ENCODE results near the gene RASSF5.

The RASSF5 gene

DNA sequence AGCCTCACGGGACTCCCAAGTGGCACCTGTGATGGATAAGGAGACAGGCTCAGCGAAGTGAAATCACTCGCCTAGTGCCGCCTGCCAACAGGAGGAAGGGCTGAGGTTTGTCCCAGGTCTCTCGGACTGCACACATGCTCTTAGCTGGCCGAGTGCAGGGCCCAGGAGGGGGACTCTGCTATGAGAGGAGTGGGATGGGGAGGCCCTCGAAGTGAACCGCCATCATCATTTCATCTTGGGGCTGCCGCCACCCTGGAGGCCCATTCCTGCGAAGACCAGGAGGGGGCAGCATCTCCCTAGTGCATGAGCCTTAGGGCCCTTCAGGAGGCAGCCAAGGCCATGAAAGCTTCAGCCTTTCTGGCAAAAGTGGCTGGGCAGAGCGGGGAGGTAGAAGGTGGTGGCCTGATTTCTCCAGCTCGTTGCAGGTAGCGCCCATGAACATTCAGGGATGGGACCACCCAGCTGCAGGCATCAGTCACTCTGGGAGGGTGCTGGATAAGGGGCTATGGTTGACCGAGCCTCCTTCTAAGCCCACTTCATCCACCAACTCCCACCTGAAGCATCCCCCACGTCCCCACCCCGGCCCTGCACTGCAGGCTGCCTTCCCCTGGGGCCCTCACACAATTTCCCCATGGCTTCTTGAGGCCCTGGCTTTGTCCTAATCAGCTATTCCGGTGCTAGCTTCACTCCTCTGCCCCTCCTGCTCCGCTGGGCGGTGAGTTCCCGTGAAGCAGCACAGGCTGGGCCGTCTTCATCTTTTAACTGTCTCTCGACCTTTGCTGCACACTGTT lies 17.2 kb upstream of the RASSF5 start:
- H3K4me3 ChIP-seq (ENCODE audit: low read depth, low read length), result no peak overlapping the region
- TF ChIP-seq, protein P1, sequence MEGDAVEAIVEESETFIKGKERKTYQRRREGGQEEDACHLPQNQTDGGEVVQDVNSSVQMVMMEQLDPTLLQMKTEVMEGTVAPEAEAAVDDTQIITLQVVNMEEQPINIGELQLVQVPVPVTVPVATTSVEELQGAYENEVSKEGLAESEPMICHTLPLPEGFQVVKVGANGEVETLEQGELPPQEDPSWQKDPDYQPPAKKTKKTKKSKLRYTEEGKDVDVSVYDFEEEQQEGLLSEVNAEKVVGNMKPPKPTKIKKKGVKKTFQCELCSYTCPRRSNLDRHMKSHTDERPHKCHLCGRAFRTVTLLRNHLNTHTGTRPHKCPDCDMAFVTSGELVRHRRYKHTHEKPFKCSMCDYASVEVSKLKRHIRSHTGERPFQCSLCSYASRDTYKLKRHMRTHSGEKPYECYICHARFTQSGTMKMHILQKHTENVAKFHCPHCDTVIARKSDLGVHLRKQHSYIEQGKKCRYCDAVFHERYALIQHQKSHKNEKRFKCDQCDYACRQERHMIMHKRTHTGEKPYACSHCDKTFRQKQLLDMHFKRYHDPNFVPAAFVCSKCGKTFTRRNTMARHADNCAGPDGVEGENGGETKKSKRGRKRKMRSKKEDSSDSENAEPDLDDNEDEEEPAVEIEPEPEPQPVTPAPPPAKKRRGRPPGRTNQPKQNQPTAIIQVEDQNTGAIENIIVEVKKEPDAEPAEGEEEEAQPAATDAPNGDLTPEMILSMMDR (IDR thresholded peaks at IDR 0.05; ENCODE audit: low read depth, low read length, missing control alignments), result peak; percentile 94
- DNase-seq (ENCODE audit: low read depth), result no peak

DNA sequence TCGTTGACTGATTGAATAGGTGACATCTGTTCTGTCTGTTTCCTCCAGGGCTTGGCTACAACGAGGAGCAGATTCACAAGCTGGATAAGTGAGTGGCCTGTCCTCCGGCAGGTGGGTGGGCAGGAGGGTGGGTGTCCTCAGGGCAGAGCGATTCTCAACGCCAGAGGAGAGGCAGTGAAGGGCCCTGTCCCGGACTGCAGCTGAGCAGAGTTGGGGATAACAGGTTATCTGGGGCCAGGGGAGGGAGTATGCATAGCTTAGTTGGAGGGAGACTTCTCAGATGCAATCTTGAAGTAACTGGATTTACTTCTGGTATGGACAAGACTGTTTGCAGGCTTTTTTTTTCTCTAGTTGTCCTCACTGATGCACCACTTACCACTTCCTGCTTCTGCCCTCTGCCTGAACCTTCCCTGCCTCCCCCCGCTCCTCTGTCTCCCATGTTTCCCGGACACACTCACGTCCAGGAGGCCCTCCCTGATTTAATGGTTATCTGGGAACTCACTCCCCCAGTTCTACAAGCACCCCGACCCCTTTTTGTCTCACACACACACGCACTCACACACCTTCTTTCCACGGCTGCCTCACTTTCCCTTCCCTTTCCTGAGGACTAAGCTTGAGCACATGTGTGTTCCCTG lies 16.4 kb upstream of the RASSF5 start:
- no peak overlapping the region for H3K4me3 ChIP-seq (ENCODE audit: low read depth, low read length)
- TF ChIP-seq, protein P1 (IDR thresholded peaks at IDR 0.05; ENCODE audit: low read depth, low read length, missing control alignments), result no peak
- DNase-seq (ENCODE audit: low read depth), result no peak

DNA sequence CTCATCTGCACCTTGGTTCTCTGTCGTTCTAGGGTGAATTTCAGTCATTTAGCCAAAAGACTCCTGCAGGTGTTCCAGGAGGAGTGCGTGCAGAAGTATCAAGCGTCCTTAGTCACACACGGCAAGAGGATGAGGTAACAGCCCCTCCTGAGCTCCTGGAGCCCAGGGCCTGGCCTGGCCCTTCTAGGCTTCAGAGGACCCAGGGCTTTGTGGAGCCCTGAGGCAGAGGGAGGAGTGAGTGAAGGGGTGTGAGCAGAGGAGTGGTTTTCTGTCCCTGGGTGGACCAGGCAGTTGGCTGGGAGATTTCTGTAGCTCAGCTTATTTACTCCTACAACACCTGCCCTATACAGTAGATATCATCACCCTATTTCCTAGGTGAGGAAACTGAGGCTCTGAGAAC lies 15.7 kb upstream of the RASSF5 start:
- no peak for DNase-seq (ENCODE audit: low read depth)
- no peak overlapping the region for H3K4me3 ChIP-seq (ENCODE audit: low read depth, low read length)
- TF ChIP-seq, protein P1 (IDR thresholded peaks at IDR 0.05; ENCODE audit: low read depth, low read length, missing control alignments), result no peak

DNA sequence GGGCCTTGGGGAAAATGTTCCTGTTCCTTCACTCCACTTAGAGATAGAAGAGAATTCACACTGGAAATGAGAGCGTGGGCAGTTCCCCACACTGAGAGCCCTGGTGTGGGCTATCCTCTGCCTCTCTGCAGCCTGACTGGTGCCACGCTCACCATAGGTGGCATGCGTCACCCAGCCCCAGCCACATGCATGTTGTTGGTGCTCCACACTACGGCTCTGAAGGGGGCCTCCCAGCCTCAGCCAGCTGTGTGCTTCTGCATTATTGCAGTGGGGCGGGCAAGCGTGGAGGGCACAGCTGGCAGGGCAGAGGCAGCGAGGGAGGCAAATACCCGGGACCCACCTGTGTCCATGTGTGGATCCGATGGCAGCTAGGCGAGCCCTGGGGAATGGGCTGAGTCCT lies 14.7 kb upstream of the RASSF5 start:
- DNase-seq (ENCODE audit: low read depth), result no peak
- no peak overlapping the region for H3K4me3 ChIP-seq (ENCODE audit: low read depth, low read length)
- TF ChIP-seq, protein P1 (IDR thresholded peaks at IDR 0.05; ENCODE audit: low read depth, low read length, missing control alignments), result no peak

DNA sequence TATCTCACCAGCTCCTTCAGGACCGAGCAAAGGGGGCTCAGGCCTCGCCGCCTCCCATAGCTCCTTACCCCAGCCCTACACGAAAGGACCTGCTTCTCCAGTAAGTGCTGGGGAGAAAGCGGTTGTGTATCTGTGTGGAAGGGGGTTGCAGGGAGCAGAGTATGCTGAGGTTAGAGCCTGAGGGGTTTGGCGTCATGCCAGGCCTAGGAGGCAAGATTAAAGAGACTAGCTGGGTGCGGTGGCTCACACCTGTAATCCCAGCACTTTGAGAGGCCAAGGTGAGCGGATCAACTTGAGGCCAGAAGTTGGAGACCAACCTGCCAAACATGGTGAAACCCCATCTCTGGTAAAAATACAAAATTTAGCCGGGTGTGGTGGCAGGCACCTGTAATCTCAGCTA lies 14.1 kb upstream of the RASSF5 start:
- no peak for DNase-seq (ENCODE audit: low read depth)
- TF ChIP-seq, protein P1 (IDR thresholded peaks at IDR 0.05; ENCODE audit: low read depth, low read length, missing control alignments), result no peak

DNA sequence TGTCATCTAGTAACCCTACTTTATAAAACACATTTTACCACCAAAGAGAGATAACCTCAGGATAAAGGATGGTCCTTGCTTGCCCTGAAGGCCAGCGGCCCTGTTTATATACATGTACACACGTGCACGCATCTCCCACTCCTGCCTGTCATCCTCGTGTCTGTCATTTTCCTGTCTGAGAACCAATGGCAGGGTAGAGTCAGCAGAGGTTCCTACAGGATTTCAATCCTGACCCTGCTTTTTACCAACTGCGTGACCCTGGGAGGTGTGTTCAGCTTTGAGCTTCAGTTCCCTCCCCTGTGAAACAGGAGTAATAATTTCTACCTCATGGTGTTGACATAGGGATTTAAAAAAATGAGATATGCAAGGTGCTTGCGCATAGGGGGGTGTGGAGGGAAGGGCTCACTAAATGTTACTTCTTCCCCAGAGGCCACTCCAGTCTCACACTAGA lies 12.3 kb upstream of the RASSF5 start:
- DNase-seq (ENCODE audit: low read depth), result no peak
- no peak overlapping the region for H3K4me3 ChIP-seq (ENCODE audit: low read depth, low read length)
- TF ChIP-seq, protein P1 (IDR thresholded peaks at IDR 0.05; ENCODE audit: low read depth, low read length, missing control alignments), result no peak

More for the DNA sequence above, 14.1 kb upstream of the RASSF5 start:
- no peak overlapping the region for H3K4me3 ChIP-seq (ENCODE audit: low read depth, low read length)
